ENCODE data around the gene TEN1. TPM values are rescaled to one million over a fixed set of nuclear protein-coding genes. Genes with fewer than 3 reads are reported as not detected.

TEN1 gene
- total and polyA plus RNA-seq, 2 of the 13 experiments (the other 11 are each of a cell fraction or from before 2014, with no cell fraction given): 18.0 to 21.3 TPM

GRCh38 chr17:76036497-76037261, 57.6 kb downstream of the TEN1 start:
- no TSS peak for BruUV-seq (replicated peaks)
- no peaks in the 10 kb centered on the region for H3K27me3 ChIP-seq (ENCODE audit: control insufficient read depth in 1 of 2, insufficient read depth in 2 of 2, low read length in 2 of 2)
- no peak for ATAC-seq
- in situ Hi-C loops (cut with HindIII; ENCODE audit: extremely low pct_ligation_motif_present, low pct_unique_long_range_greater_than_20kb) (no loop called here), intact Hi-C loops (cut with micrococcal nuclease; ENCODE audit: unreplicated experiment) (no loop called here)
- H3K9ac ChIP-seq (ENCODE audit: insufficient read depth, low read depth, low read length): no peak overlapping the region
- H3K79me2 ChIP-seq (ENCODE audit: insufficient read depth, low read length): no peaks in the 10 kb centered on the region
- no peak overlapping the region for H3K4me2 ChIP-seq (ENCODE audit: low read depth, low read length)
- no peaks in the 10 kb centered on the region for H4K20me1 ChIP-seq (ENCODE audit: insufficient read depth, low read length)
- POLR2A ChIA-PET: no interaction called here
- no peak overlapping the region for H3K27ac ChIP-seq (ENCODE audit: extremely low read length, insufficient read depth, low read length)
- CTCF ChIA-PET (ENCODE audit: low intra/inter-chr PET ratio, low total read pairs): no interaction called here
- no peak overlapping the region for H2AFZ ChIP-seq (ENCODE audit: low read length)
- no peak overlapping the region for H3K4me3 ChIP-seq (replicated peaks in 1 of 3; ENCODE audit: insufficient read depth in 1 of 3, low read depth in 2 of 3, low read length in 3 of 3)
- FAIRE-seq: no peak
- DNase-seq (ENCODE audit: low spot score): no peak
- H3K4me1 ChIP-seq (ENCODE audit: insufficient read depth, low read length): peaks cover 24% of the 10 kb centered on the region
- no peak for TF ChIP-seq RARG (CRISPR knock-in tag; IDR thresholded peaks at IDR 0.05; ENCODE audit: low read depth)
- no peak for TF ChIP-seq SOX5 (CRISPR knock-in tag; IDR thresholded peaks at IDR 0.05; ENCODE audit: borderline replicate concordance)
- no peak for TF ChIP-seq ATF4 (CRISPR knock-in tag; IDR thresholded peaks at IDR 0.05)
- no peak for TF ChIP-seq PHF21A (CRISPR knock-in tag; IDR thresholded peaks at IDR 0.05)
- TF ChIP-seq ZBTB33 (CRISPR knock-in tag; IDR thresholded peaks at IDR 0.05): peak; percentile 21; the same call in 1 of the 2 replicates
- TF ChIP-seq AGO2 (optimal IDR thresholded peaks at IDR 0.05; ENCODE audit: low read depth, low read length): peak; percentile 54
- TF ChIP-seq GRHL1 (CRISPR knock-in tag; conservative IDR thresholded peaks at IDR 0.05): no peak
- TF ChIP-seq ZNF567 (CRISPR knock-in tag; IDR thresholded peaks at IDR 0.05; ENCODE audit: borderline replicate concordance): no peak
- TF ChIP-seq ZNF329 (CRISPR knock-in tag; IDR thresholded peaks at IDR 0.05; ENCODE audit: low read depth): no peak
- no peak for TF ChIP-seq NR2F2 (IDR thresholded peaks at IDR 0.05; ENCODE audit: borderline replicate concordance, low read depth)
- WGBS (ENCODE audit: low lambda C conversion rate): 90% methylated on average over 20 of the region's 22 CpGs
- no peaks in the 10 kb centered on the region for H3K9me3 ChIP-seq (ENCODE audit: low read length)
- H3K36me3 ChIP-seq (replicated peaks in 1 of 2; ENCODE audit: control insufficient read depth in 1 of 2, insufficient read depth in 2 of 2, low read length in 2 of 2): peaks cover 22 to 43% of the 10 kb centered on the region in 2 experiments

All from HepG2 (cell line).